G401 (cell line): Measurements from ENCODE around the gene KIRREL3. TPM values are rescaled to one million over a fixed set of nuclear protein-coding genes. Genes with fewer than 3 reads are reported as not detected.

Experiments
- DNase-seq: peaks from one replicate; pipeline ENCODE4 v3.0.0-alpha.2; 2015; ENCODE audit warnings: low spot score
- in situ Hi-C: cut with HindIII; loops from 2 replicates; pipeline ENCODE4 v1.10.0; 2016; ENCODE audit warnings: low sequenced_read_pairs, mixed read lengths
- total RNA-seq: library from RNA; depleted of rRNA; stranded (reverse); fragments of >200 nt; shearing (Covaris generic); gene quantifications from 2 replicates; pipeline ENCODE4 v1.2.3, GENCODE V29; 2014

Gene KIRREL3
- total RNA-seq, 1 experiment from 2014 or later, result not detected

- in situ Hi-C loops, result no loop called here
- no peak for DNase-seq
Observed at GRCh38 chr11:126855536-126855935, 145.0 kb downstream of the KIRREL3 start.

- no peak for DNase-seq
- in situ Hi-C loops, result no loop called here
Observed at GRCh38 chr11:126853732-126854131, 146.8 kb downstream of the KIRREL3 start.

- in situ Hi-C loops, result no loop called here
- no peak for DNase-seq
Observed at GRCh38 chr11:126844789-126845188, 155.8 kb downstream of the KIRREL3 start.

GRCh38 chr11:126843096-126843495, 157.5 kb downstream of the KIRREL3 start:
- no peak for DNase-seq
- in situ Hi-C loops, result no loop called here

GRCh38 chr11:126841999-126842398, 158.6 kb downstream of the KIRREL3 start:
- in situ Hi-C loops, result no loop called here
- peak; percentile 90 for DNase-seq

- in situ Hi-C loops, result no loop called here
- DNase-seq, result no peak
Observed at GRCh38 chr11:126840975-126841374, 159.6 kb downstream of the KIRREL3 start.

GRCh38 chr11:126840201-126840886, 160.2 kb downstream of the KIRREL3 start:
- in situ Hi-C loops, result no loop called here
- DNase-seq, result no peak

GRCh38 chr11:126839496-126839895, 161.1 kb downstream of the KIRREL3 start:
- no peak for DNase-seq
- in situ Hi-C loops, result no loop called here

- in situ Hi-C loops, result no loop called here
- DNase-seq, result no peak
Observed at GRCh38 chr11:126838779-126839178, 161.8 kb downstream of the KIRREL3 start.

- no peak for DNase-seq
- in situ Hi-C loops, result no loop called here
Observed at GRCh38 chr11:126837581-126837980, 163.0 kb downstream of the KIRREL3 start.

- no peak for DNase-seq
- in situ Hi-C loops, result no loop called here
Observed at GRCh38 chr11:126834573-126834972, 166.0 kb downstream of the KIRREL3 start.

GRCh38 chr11:126834149-126834548, 166.4 kb downstream of the KIRREL3 start:
- in situ Hi-C loops, result no loop called here
- no peak for DNase-seq

GRCh38 chr11:126833065-126833464, 167.5 kb downstream of the KIRREL3 start:
- no peak for DNase-seq
- in situ Hi-C loops, result no loop called here

GRCh38 chr11:126832387-126832786, 168.2 kb downstream of the KIRREL3 start:
- in situ Hi-C loops, result no loop called here

GRCh38 chr11:126830216-126830806, 170.3 kb downstream of the KIRREL3 start:
- DNase-seq, result no peak
- in situ Hi-C loops, result no loop called here

More at GRCh38 chr11:126832387-126832786, 168.2 kb downstream of the KIRREL3 start:
- no peak for DNase-seq

GRCh38 chr11:126829716-126830115, 170.9 kb downstream of the KIRREL3 start:
- DNase-seq, result no peak
- in situ Hi-C loops, result no loop called here

GRCh38 chr11:126824035-126824607, 176.4 kb downstream of the KIRREL3 start:
- no peak for DNase-seq
- in situ Hi-C loops, result no loop called here

GRCh38 chr11:126823274-126823673, 177.3 kb downstream of the KIRREL3 start:
- no peak for DNase-seq
- in situ Hi-C loops, result no loop called here

GRCh38 chr11:126821827-126822226, 178.7 kb downstream of the KIRREL3 start:
- no peak for DNase-seq
- in situ Hi-C loops, result no loop called here

- no peak for DNase-seq
- in situ Hi-C loops, result no loop called here
Observed at GRCh38 chr11:126819194-126819593, 181.4 kb downstream of the KIRREL3 start.
